Skin of body (tissue), 2 donors: ENCODE data around the gene RASD2. TPM values are rescaled to one million over a fixed set of nuclear protein-coding genes. Genes with fewer than 3 reads are reported as not detected.
"Not testable (repeated sequence)": the region's sequence is repeated elsewhere in the genome, so short reads cannot be mapped to it uniquely, and the experiment has no call there.

Experiments used
- DNase-seq: peaks from one replicate; lab custom pipeline; 2025; lab: John Stamatoyannopoulos, UW
- total RNA-seq: library from RNA; depleted of rRNA; stranded (reverse); fragments of >200 nt; gene quantifications from one replicate; pipeline ENCODE4 v1.2.3, GENCODE V29; 2014

Gene RASD2
- total RNA-seq, result 0.30 TPM

DNA sequence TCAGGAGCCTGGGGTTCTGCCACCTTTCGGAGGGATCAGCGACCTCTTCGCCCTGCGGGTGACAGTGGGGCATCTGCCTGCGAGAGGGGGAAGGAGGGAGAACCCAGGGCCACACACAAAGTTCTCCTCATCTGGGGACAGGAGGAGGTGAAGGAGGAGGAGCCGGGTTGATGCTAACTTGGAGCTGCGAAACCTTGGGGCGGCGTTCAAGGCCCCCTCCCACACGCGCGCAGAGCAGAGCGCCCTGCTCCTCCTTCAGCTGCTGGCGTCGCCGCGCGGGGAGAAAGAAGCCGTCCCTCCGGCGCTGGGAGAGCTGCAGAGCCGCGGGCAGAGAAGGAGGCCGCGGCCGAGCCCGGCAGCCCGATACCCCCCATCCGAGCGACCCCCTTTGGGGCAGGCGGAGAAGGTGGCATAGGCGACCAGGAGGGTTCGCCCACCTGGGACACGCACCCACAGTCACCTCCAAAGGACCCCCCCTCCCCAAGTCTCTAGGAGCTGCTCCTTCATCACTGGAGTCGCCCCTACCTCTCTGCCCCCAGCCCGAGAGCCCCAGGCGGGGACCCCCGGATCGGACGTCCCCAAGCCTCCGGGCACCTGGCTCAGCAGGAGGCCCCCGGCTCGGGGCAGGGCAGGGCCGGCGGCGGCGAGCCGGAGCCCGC lies at the start of gene RASD2:
Gene RASD2 (plus strand): TSS at position 237 of the 659 bp plus-strand sequence. CDS start 5,979 bp downstream, outside the sequence.
- DNase-seq, result no peak

- DNase-seq, result not testable (repeated sequence)
These were observed 49.3 kb upstream of the RASD2 start for GRCh38 chr22:35491061-35491907.

DNA sequence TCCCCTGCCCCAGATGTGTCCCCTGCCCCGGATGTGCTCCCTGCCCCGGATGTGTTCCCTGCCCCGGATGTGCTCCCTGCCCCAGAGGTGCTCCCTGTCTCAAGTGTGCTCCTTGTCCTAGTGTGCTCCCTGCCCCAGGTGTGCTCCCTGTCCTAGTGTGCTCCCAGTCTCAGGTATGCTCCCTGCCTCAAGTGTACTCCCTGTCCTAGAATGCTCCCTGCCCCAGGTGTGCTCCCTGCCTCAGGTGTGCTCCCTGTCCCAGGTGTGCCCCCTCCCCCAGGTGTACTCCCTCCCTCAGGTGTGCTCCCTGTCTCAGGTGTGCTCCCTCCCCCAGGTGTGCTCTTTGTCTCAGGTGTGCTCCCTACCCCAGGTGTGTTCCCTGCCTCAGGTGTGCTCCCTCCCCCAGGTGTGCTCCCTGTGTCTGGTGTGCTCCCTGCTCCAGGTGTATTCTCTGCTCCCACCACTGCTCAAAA lies 48.7 kb upstream of the RASD2 start:
- DNase-seq, result no peak

- no peak for DNase-seq
These were observed 47.6 kb upstream of the RASD2 start for GRCh38 chr22:35493074-35493473.

DNA sequence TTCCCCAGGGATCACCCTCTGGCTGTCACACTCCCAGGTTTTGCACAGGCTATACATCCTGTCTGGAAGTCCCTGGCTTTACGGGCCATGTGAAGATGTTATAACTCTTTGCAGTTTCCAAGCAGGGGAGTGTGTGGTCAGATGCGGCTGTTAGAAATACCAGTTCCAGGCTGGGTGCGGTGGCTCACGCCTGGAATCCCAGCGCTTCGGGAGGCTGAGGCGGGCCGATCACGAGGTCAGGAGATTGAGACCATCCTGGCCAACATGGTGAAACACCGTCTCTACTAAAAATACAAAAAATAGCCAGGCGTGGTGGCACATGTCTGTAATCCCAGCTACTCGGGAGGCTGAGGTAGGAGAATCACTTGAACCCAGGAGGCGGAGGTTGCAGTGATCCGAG lies 44.9 kb upstream of the RASD2 start:
- DNase-seq, result not testable (repeated sequence)

DNA sequence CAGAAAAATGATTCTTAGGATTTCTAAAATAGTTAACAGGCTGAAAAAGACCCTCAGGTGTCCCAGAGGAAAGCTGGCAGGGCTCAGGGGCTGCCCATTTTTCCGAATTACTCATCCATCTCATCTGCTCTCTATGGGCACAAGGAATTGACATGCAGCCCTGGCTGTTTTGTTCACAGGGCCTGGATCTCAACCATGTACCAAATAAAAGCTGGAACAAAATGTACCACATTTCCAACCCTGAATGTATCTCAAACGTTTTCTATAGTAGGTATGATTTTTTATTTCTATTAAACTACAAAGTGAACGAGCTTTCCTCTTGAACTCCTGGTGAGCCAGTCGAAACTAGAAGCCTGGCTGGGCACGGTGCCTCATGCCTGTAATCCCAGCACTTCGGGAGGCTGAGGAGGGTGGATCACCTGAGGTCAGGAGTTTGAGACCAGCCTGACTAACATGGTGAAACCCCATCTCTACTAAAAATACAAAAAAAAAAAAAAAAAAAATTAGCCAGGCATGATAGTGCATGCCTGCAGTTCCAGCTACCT lies 43.8 kb upstream of the RASD2 start:
- no peak for DNase-seq

GRCh38 chr22:35498026-35498800 lies 42.4 kb upstream of the RASD2 start:
- DNase-seq, result no peak

GRCh38 chr22:35502836-35503235 lies 37.8 kb upstream of the RASD2 start:
- DNase-seq, result peak; percentile 62

DNA sequence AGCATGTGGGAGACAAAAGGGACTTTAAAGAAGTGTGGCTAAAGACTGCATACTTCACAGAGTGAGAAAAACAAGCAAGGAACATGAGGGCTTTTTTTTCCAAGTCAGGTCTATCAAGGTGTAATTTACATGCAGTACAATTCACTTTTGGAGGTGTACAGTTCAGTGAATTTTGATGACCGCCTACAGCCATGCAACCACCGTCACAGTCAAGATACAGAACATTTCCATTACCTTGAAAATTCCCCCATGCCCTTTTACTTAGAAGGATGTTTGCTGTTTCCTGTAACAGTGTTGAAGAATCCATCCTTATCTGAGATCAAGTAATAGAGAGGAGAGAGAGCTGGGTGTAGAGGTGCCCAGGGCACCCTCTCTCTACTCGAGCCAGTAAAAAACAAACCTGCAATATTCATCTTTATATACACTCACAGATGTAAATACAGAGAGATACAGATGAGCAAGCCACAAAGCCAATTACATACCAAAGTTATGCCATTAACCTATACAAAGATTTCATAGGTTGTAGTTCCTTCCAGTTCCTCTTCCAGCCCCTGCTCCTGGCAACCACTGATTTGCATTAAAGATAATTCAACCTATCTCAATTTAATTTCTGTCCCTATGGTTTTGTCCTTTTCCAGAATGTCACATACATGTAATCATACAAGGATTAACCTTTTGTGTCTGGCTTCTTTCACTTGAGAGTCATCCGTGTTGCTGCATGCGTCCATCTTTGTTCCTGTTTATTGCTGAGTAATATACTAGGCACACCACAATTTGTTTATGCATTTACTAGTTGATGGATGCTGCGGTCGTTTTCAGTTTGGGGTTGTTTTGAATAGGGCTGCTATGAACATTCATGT lies 35.0 kb upstream of the RASD2 start:
- no peak for DNase-seq

- no peak for DNase-seq
These were observed 34.4 kb upstream of the RASD2 start for GRCh38 chr22:35506259-35506570.

- not testable (repeated sequence) for DNase-seq
These were observed 32.8 kb upstream of the RASD2 start for GRCh38 chr22:35507851-35508250.

DNA sequence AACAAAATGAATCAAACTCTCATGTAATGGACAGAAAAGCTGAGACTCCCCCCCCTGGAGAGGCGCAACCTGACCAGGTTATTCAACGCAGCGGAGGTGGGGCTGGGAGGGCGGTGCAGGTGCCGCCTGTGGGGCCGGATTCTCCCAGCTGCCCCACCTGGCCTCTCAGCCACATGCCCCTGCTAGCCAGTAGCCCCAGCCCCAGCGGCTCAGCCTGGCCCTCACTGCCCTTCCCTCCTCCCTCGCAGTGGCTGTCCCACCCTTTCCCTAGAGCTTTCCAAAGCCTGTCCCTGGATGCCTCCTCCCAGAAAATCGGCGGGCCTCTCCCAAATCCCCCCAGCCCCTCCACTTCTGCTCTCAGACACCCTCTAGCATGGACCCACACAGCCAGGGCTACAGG lies 31.2 kb upstream of the RASD2 start:
- DNase-seq, result no peak

GRCh38 chr22:35509960-35510359 lies 30.7 kb upstream of the RASD2 start:
- no peak for DNase-seq

DNA sequence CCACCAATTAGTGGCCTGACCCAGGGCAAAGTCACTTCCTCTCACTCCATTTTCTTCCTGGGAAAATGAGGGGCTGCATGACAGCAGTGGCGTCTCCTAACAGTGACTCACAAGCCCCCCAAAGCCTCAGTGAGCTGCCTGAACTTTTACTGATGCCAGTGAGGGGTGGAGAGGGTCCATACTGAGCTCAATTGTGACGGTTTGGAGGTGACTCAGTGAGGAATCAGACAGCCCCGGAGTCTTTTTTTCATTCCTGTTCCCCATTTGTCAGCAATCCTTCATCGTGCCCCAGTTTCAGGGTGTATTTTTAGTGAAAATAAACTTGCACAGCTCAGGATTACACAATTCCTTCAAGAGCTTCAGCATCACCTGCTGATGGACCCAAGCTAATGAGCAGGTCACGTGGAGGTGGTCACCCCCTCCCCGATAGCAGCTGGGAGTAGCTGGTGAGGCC lies 30.1 kb upstream of the RASD2 start:
- DNase-seq, result no peak

DNA sequence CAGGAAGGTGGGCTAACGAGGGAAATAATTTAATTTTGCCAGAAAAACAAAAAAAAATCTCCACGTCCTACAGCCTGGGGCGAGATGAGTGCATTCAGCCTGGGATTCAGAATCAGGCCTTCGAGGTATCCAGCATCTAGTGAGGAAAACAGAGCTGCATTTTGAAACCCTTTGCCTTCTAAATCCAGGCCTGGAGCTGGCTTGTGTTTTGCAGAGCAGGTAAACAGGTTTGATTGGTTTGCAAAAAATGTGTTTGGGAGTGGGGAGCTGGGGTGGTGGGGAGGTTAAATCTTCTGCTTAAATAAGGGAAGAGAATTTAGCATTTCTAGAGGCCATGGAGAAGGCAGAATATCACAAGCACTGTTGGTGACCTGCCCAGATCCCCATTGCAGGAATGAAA lies 29.7 kb upstream of the RASD2 start:
- DNase-seq, result no peak

DNA sequence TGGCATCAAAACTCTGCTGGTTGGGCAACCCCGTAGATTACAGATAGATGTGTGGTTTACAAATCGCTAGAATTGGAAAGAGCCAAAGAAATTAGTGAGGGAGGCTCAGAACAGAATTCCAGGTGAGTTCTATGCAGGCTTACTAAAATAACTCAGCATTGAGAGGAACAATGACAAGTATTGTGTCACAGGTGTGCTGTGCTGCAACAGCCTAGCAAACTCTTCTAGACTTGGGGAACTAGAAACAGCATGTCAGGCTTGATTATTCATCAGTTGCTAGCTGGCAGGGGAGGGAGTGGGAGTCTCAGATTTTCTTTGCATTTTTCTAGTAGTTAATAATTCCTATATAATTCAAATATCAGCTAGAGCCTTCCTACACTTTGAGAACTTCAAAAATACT lies 26.3 kb upstream of the RASD2 start:
- DNase-seq, result no peak

- DNase-seq, result not testable (repeated sequence)
These were observed 24.7 kb upstream of the RASD2 start for GRCh38 chr22:35515952-35516351.

DNA sequence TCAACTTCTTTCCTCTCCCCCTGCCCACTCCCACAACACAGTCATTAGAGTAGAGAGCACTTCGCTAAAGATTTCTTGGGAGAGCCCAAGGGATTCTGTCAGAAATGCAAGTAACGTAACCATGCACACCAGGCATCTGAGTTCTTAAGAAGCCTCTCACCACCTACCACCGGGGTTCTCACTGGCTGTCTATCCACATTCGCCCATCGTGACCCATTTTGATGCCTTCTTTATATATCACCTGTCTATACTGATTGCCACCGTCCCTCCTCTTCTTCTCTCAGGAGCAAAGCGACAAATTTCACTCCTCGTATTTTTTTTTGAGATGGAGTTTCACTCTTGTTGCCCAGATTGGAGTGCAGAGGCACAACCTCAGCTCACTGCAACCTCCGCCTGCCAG lies 23.9 kb upstream of the RASD2 start:
- DNase-seq, result no peak

DNA sequence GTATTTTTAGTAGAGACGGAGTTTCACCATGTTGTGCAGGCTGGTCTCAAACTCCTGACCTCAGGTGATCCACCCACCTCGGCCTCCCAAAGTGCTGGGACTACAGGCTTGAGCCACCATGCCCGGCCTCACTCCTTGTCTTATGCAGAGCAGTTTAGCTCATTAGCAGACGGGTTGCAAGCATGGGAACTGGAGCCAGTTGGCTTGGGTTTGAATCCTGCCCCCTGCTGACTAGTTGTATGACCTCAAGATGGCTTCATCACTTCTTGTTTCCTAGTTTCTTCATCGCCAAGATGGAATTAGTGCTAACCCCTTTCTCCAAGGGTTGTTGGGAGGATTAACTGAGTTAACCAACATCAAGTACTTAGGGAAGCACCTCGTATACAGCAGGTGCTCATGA lies 23.4 kb upstream of the RASD2 start:
- no peak for DNase-seq

- DNase-seq, result no peak
These were observed 22.7 kb upstream of the RASD2 start for GRCh38 chr22:35517769-35518530.
